Activated naive CD8-positive, alpha-beta T cell (primary cell): Measurements from ENCODE around the gene TM7SF3.

Experiments used
- H3K27ac Mint-ChIP-seq: one replicate; pipeline ENCODE4 v1.8.0; 2021; ENCODE audit warnings: mixed read lengths
- H3K27me3 Mint-ChIP-seq: one replicate; pipeline ENCODE4 v1.8.0; 2021; ENCODE audit warnings: mixed read lengths
- H3K36me3 Mint-ChIP-seq: one replicate; pipeline ENCODE4 v1.8.0; 2021; ENCODE audit warnings: mixed read lengths
- H3K4me1 Mint-ChIP-seq: one replicate; pipeline ENCODE4 v1.8.0; 2021; ENCODE audit warnings: low read depth, mixed read lengths
- H3K4me3 Mint-ChIP-seq: one replicate; pipeline ENCODE4 v1.8.0; 2021; ENCODE audit warnings: mild to moderate bottlenecking, mixed read lengths
- H3K9me3 Mint-ChIP-seq: one replicate; pipeline ENCODE4 v1.8.0; 2021; ENCODE audit warnings: low read depth, mixed read lengths

TM7SF3 gene

GRCh38 chr12:26937443-26937862 lies 76.7 kb downstream of the TM7SF3 start:
- H3K4me3 Mint-ChIP-seq = peak overlapping the region; percentile 97
- peaks cover 62% of the 10 kb centered on the region for H3K4me1 Mint-ChIP-seq
- peak overlapping the region; percentile 91 for H3K27ac Mint-ChIP-seq
- no peaks in the 10 kb centered on the region for H3K9me3 Mint-ChIP-seq
- H3K36me3 Mint-ChIP-seq = peaks cover 2% of the 10 kb centered on the region
- no peaks in the 10 kb centered on the region for H3K27me3 Mint-ChIP-seq

GRCh38 chr12:26936559-26937442 lies 77.4 kb downstream of the TM7SF3 start:
- Mint-ChIP-seq H3K4me3 (peak overlapping the region; percentile 97), H3K36me3 (peaks cover 2% of the 10 kb centered on the region), H3K27ac (peak overlapping the region; percentile 91), H3K4me1 (peaks cover 61% of the 10 kb centered on the region), H3K27me3 (no peaks in the 10 kb centered on the region), H3K9me3 (no peaks in the 10 kb centered on the region)

- H3K36me3 Mint-ChIP-seq = peaks cover 2% of the 10 kb centered on the region
- no peaks in the 10 kb centered on the region for H3K9me3 Mint-ChIP-seq
- H3K27me3 Mint-ChIP-seq = no peaks in the 10 kb centered on the region
- peaks cover 54% of the 10 kb centered on the region for H3K4me1 Mint-ChIP-seq
- peak overlapping the region; percentile 97 for H3K4me3 Mint-ChIP-seq
- peak overlapping the region; percentile 91 for H3K27ac Mint-ChIP-seq
Measured at GRCh38 chr12:26935636-26936378, 78.4 kb downstream of the TM7SF3 start.

GRCh38 chr12:26929590-26929989 lies 84.6 kb downstream of the TM7SF3 start:
- Mint-ChIP-seq H3K4me3 (no peak overlapping the region), H3K36me3 (peaks cover 13% of the 10 kb centered on the region), H3K9me3 (no peaks in the 10 kb centered on the region), H3K27me3 (no peaks in the 10 kb centered on the region), H3K4me1 (peaks cover 37% of the 10 kb centered on the region), H3K27ac (peak overlapping the region; percentile 67)

- Mint-ChIP-seq H3K27ac (no peak overlapping the region), H3K36me3 (peaks cover 13% of the 10 kb centered on the region), H3K4me3 (no peak overlapping the region), H3K27me3 (no peaks in the 10 kb centered on the region), H3K4me1 (peaks cover 32% of the 10 kb centered on the region), H3K9me3 (no peaks in the 10 kb centered on the region)
Measured at GRCh38 chr12:26928661-26929060, 85.5 kb downstream of the TM7SF3 start.
